Measurements from ENCODE around the gene MMP3. TPM values are rescaled to one million over a fixed set of nuclear protein-coding genes. Genes with fewer than 3 reads are reported as not detected.

Gene MMP3
- total and polyA plus RNA-seq, 9 of the 15 experiments (the other 6 are each of a cell fraction or from before 2014, with no cell fraction given), result not detected

- Histone ChIP-seq H3K27ac (ENCODE audit: extremely low read depth, low read depth, low read length) (no peak overlapping the region), H3K9ac (ENCODE audit: insufficient read depth in 1 of 2, low read depth in 2 of 2, low read length in 2 of 2) (no peak overlapping the region), H3K4me1 (replicated peaks in 1 of 2; ENCODE audit: control insufficient read depth in 2 of 2, insufficient read depth in 2 of 2, low read length in 2 of 2) (no peaks in the 10 kb centered on the region), H4K20me1 (replicated peaks; ENCODE audit: control insufficient read depth, insufficient read depth, low read length) (no peaks in the 10 kb centered on the region), H3K79me2 (ENCODE audit: control insufficient read depth, insufficient read depth, low read length) (no peaks in the 10 kb centered on the region), H3K27me3 (ENCODE audit: control insufficient read depth in 2 of 2, insufficient read depth in 2 of 2, low read length in 2 of 2) (no peaks in the 10 kb centered on the region), H3K36me3 (ENCODE audit: control insufficient read depth, insufficient read depth, low read length) (no peaks in the 10 kb centered on the region), H3K9me1 (ENCODE audit: control insufficient read depth, insufficient read depth, low read length) (no peaks in the 10 kb centered on the region), H2AFZ (ENCODE audit: low read depth, low read length) (no peak overlapping the region), H3K4me3 (no peak overlapping the region), H3K4me2 (ENCODE audit: insufficient read depth, low read length) (no peak overlapping the region), H3K9me3 (replicated peaks; ENCODE audit: control insufficient read depth, insufficient read depth, low read depth, low read length) (no peaks in the 10 kb centered on the region)
- CTCF ChIA-PET (ENCODE audit: low intra/inter-chr PET ratio), result no interaction called here
- POLR2A ChIA-PET, result no interaction called here
- intact Hi-C loops (cut with micrococcal nuclease), result loop anchor here (10.0 kb wide), 1 partner anchor 198 kb away; no protein-coding TSS in a partner anchor
- FAIRE-seq, result no peak
- no TSS peak for BruUV-seq (replicated peaks)
- in situ Hi-C loops (cut with MboI), result no loop called here
- no peak for ATAC-seq
- WGBS (ENCODE audit: insufficient coverage, low coverage, missing lambda C conversion rate), result 0% methylated on average over 3 of the region's 3 CpGs
- no peak for DNase-seq (ENCODE audit: extremely low read depth in 1 of 4, low spot score in 3 of 4)
- TF ChIP-seq BRCA1 (IDR thresholded peaks at IDR 0.05) (no peak), BRCA1 (CRISPR knock-in tag; IDR thresholded peaks at IDR 0.05) (no peak), KAT8 (IDR thresholded peaks at IDR 0.05; ENCODE audit: low read depth) (no peak), SIN3B (IDR thresholded peaks at IDR 0.05; ENCODE audit: low read depth) (no peak), CREBBP (IDR thresholded peaks at IDR 0.05; ENCODE audit: low read depth, low read length) (no peak), ZNF24 (IDR thresholded peaks at IDR 0.05) (no peak), NCOA2 (IDR thresholded peaks at IDR 0.05; ENCODE audit: partially characterized antibody in 2 of 2) (no peak), ARHGAP35 (IDR thresholded peaks at IDR 0.05; ENCODE audit: partially characterized antibody) (no peak), CREB1 (IDR thresholded peaks at IDR 0.05) (no peak), CREB1 (CRISPR knock-in tag; IDR thresholded peaks at IDR 0.05) (no peak), MED1 (CRISPR knock-in tag; IDR thresholded peaks at IDR 0.05; ENCODE audit: borderline replicate concordance) (no peak), ZBTB49 (CRISPR knock-in tag; IDR thresholded peaks at IDR 0.05; ENCODE audit: borderline replicate concordance) (no peak), SMAD1 (IDR thresholded peaks at IDR 0.05; ENCODE audit: low read depth, low read length, partially characterized antibody) (no peak), ZNF764 (CRISPR knock-in tag; IDR thresholded peaks at IDR 0.05; ENCODE audit: low read depth) (no peak), ZFP91 (CRISPR knock-in tag; IDR thresholded peaks at IDR 0.05) (no peak), FOXO4 (CRISPR knock-in tag; IDR thresholded peaks at IDR 0.05) (no peak), TRIM28 (IDR thresholded peaks at IDR 0.05) (no peak), ZNF121 (CRISPR knock-in tag; conservative IDR thresholded peaks at IDR 0.05) (no peak), JUN (IDR thresholded peaks at IDR 0.05; ENCODE audit: borderline replicate concordance, low read depth, low read length) (no peak), JUN (CRISPR knock-in tag; IDR thresholded peaks at IDR 0.05; ENCODE audit: borderline replicate concordance) (no peak)
Observed at GRCh38 chr11:102836290-102836875, 7.0 kb downstream of the MMP3 start.
